Right lobe of liver (tissue), 6 donors: ENCODE data around the gene CATSPERE. TPM values are rescaled to one million over a fixed set of nuclear protein-coding genes. Genes with fewer than 3 reads are reported as not detected.
"Not testable (repeated sequence)": the region's sequence is repeated elsewhere in the genome, so short reads cannot be mapped to it uniquely, and the experiment has no call there.

Source experiments
- ATAC-seq, 4 donors: fragments of 200-7000 bp; cut with Tn5 transposase; one replicate each; pipeline ENCODE4 v1.9.1; 2020; ENCODE audit warnings: mild to moderate bottlenecking in 4 of 4, moderate library complexity in 4 of 4
- DNase-seq, 3 donors: peaks; one replicate each; pipeline ENCODE4 v3.0.0-alpha.2; 2020
- H3K27ac ChIP-seq, 3 donors: fragments of 200-600 bp; one replicate each; pipeline ENCODE4 v1.8.0; 2022
- H3K27me3 ChIP-seq, 2 donors: fragments of 200-600 bp; one replicate each; pipeline ENCODE4 v1.8.0; 2022
- H3K36me3 ChIP-seq, 4 donors: fragments of 200-600 bp; sonication (generic) in 1 of 4; one replicate each; pipeline versions ENCODE4 v1.5.1 to v1.8.0; 2017 to 2022; ENCODE audit warnings: control low read depth in 1 of 4
- H3K4me1 ChIP-seq, 4 donors: fragments of 200-600 bp; sonication (generic) in 1 of 4; one replicate each; pipeline versions ENCODE4 v1.5.1 to v1.8.0; 2017 to 2022; ENCODE audit warnings: control low read depth in 1 of 4
- H3K4me3 ChIP-seq, 3 donors: fragments of 200-600 bp; one replicate each; pipeline ENCODE4 v1.8.0; 2022
- H3K9me3 ChIP-seq, 4 donors: fragments of 200-600 bp; sonication (generic) in 1 of 4; one replicate each; pipeline versions ENCODE4 v1.5.1 to v1.8.0; 2017 to 2022; ENCODE audit warnings: control low read depth in 1 of 4
- POLR2A ChIP-seq: fragments of 450-650 bp; IDR thresholded peaks from one replicate; pipeline ENCODE4 v1.6.1; 2017; ENCODE audit warnings: antibody characterized with exemption, mild to moderate bottlenecking
- WGBS: methylation state at CpG from one replicate; pipeline ENCODE4 v1.1.6; 2018; ENCODE audit warnings: low coverage, low lambda C conversion rate; ENCODE audit not compliant: insufficient coverage; ENCODE audit errors: missing lambda C conversion rate; 5-methylcytosine and 5-hydroxymethylcytosine counted together
- intact Hi-C, 2 donors: fragments of 100-400 bp; cut with DNase I; formaldehyde crosslinking; loops; one replicate each; pipeline versions ENCODE4 v1.11.2 to v1.14.1; 2022
- small RNA-seq, 2 experiments: library from RNA; depleted of rRNA; stranded (forward); fragments of <200 nt; gene quantifications; one replicate each; pipeline ENCODE3, GENCODE V24; 2016
- total RNA-seq, 6 experiments: library from RNA; depleted of rRNA in 2 of 6; stranded (reverse); fragments of >200 nt in 2 of 6; fragmentation: NEBNext Ultra II Directional in 3 of 6; extraction: Animal tissue kit (Norgen Biotek cat#: 25700) in 3 of 6; gene quantifications; one replicate each; pipeline versions ENCODE4 v1.1.0 to v1.2.4, GENCODE V29; 2016 to 2023
- TF ChIP-seq, protein P1 (sequence below), 4 donors: fragments of 200-600 bp in 3 of 4; fragments of 450-650 bp in 1 of 4; IDR thresholded peaks; one replicate each; pipeline versions ENCODE4 v1.5.1 to v1.8.0; 2016 to 2022; ENCODE audit warnings: antibody characterized with exemption in 4 of 4, mild to moderate bottlenecking in 2 of 4
- donor health status: DM: no; HTN: yes; CAD: no.
- donor health status: DM: no; HTN: no; CAD: no.
- donor health status: DM: no; HTN: no; CAD: no.
- donor health status: DM: no; HTN: yes; CAD: no.
- donor health status: DM: no; HTN: yes; CAD: no.

CATSPERE gene
- total RNA-seq, 6 experiments from 2014 or later = 0.31 to 1.3 (median 0.70) TPM

GRCh38 chr1:244678697-244679096 is 217.6 kb downstream of the CATSPERE start:
- Histone ChIP-seq H3K4me1 (peaks cover 0 to 6% (median 0%) of the 10 kb centered on the region in 4 donors), H3K36me3 (no peaks in the 10 kb centered on the region), H3K27ac (no peak overlapping the region), H3K4me3 (no peak overlapping the region), H3K27me3 (no peaks in the 10 kb centered on the region), H3K9me3 (no peaks in the 10 kb centered on the region)
- 73% methylated on average over 6 of the region's 6 CpGs for WGBS
- DNase-seq (no peak), ATAC-seq (no peak)
- TF ChIP-seq, protein P1, sequence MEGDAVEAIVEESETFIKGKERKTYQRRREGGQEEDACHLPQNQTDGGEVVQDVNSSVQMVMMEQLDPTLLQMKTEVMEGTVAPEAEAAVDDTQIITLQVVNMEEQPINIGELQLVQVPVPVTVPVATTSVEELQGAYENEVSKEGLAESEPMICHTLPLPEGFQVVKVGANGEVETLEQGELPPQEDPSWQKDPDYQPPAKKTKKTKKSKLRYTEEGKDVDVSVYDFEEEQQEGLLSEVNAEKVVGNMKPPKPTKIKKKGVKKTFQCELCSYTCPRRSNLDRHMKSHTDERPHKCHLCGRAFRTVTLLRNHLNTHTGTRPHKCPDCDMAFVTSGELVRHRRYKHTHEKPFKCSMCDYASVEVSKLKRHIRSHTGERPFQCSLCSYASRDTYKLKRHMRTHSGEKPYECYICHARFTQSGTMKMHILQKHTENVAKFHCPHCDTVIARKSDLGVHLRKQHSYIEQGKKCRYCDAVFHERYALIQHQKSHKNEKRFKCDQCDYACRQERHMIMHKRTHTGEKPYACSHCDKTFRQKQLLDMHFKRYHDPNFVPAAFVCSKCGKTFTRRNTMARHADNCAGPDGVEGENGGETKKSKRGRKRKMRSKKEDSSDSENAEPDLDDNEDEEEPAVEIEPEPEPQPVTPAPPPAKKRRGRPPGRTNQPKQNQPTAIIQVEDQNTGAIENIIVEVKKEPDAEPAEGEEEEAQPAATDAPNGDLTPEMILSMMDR (IDR thresholded peaks at IDR 0.05) = no peak
- no peak for TF ChIP-seq POLR2A
- intact Hi-C loops = no loop called here

DNA sequence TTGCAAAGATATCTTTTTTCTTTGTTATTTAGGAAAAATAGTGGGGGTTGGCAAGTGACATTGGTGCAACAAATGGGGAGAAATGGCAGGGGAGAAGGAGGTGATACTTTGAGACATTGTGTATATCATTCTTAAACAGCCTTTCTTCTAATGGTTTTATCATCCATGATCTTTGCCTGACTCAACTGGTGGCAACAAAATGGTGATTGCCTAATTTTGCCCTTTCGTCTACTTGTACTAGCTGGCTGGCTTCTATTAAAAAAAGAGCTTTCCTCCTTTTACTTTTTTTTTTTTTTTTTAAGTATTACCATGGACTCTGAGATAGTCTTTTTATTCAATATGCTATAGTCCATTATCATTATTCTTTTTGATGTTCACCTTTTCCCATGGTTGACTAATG is 219.6 kb downstream of the CATSPERE start:
- WGBS = 29% methylated on average over 1 of the region's 1 CpG
- intact Hi-C loops = no loop called here
- DNase-seq (no peak), ATAC-seq (peak in 2 of 4 donors; percentile 45 to 59)
- no peak overlapping the region for H3K4me3 ChIP-seq
- no peaks in the 10 kb centered on the region for H3K27me3 ChIP-seq
- H3K4me1 ChIP-seq = peaks cover 0 to 2% (median 0%) of the 10 kb centered on the region in 4 donors
- TF ChIP-seq, protein P1 (IDR thresholded peaks at IDR 0.05) = no peak
- TF ChIP-seq POLR2A = no peak
- no peak overlapping the region for H3K27ac ChIP-seq
- no peaks in the 10 kb centered on the region for H3K9me3 ChIP-seq
- no peaks in the 10 kb centered on the region for H3K36me3 ChIP-seq

DNA sequence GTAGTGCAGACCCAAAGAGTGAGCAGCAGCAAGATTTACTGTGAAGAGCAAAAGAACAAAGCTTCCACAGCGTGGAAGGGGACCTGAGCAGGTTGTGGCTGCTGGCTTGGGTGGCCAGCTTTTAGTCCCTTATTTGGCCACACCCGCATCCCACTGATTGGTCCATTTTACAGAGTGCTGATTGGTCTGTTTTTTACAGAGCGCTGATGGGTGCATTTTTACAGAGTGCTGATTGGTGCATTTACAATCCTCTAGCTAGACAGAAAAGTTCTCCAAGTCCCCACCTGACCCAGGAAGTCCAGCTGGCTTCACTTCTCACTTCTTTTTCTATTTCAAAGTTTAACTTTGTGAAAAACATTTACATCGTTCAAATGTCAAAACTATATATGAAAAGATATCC is 221.0 kb downstream of the CATSPERE start:
- DNase-seq, ATAC-seq, H3K27me3 ChIP-seq, H3K4me1 ChIP-seq, H3K36me3 ChIP-seq, H3K9me3 ChIP-seq, H3K27ac ChIP-seq, H3K4me3 ChIP-seq, intact Hi-C loops: not testable (repeated sequence)
- 95% methylated on average over 4 of the region's 4 CpGs for WGBS

Small RNA genes lying within 50 kb of the gene (small RNA-seq; reads per million reads assigned to genes)
- gene CYCSP5 = 0 reads per million in 2 experiments

Other genes with a start within 250 kb of the CATSPERE start
- 10 to 100 TPM in 5 of 6 experiments, 1 to 10 TPM in 1; 9.8 to 16.1 (median 14.5) TPM for gene ADSS2, start 9.4 kb upstream of the CATSPERE start, total RNA-seq
- gene DESI2, start 191.9 kb downstream of the CATSPERE start, total RNA-seq = 10 to 100 TPM in 3 of 6 experiments, 1 to 10 TPM in 3; 7.0 to 14.2 (median 9.9) TPM